Cardiac muscle cell (in vitro differentiated cells and primary cell): ENCODE measurements around the gene TMEM86B. TPM values are rescaled to one million over a fixed set of nuclear protein-coding genes. Genes with fewer than 3 reads are reported as not detected.

Experiments used
- DNase-seq, 2 donors: peaks; one replicate each; pipeline versions ENCODE4 v3.0.0 to v3.0.0-alpha.2; 2010 to 2017; ENCODE audit warnings: low read depth in 1 of 2, low spot score in 1 of 2
- H3K27ac ChIP-seq: fragments of 200-600 bp; sonication (generic); 2 replicates; pipeline ENCODE4 v1.5.1; 2016
- H3K27me3 ChIP-seq: fragments of 200-600 bp; sonication (generic); 2 replicates; pipeline ENCODE4 v1.6.0; 2016; ENCODE audit warnings: control low read depth
- H3K36me3 ChIP-seq: fragments of 200-600 bp; sonication (generic); 2 replicates; pipeline ENCODE4 v1.5.1; 2016; ENCODE audit warnings: control low read depth
- H3K4me1 ChIP-seq: fragments of 200-600 bp; sonication (generic); 2 replicates; pipeline ENCODE4 v1.8.1; 2017; ENCODE audit warnings: low read depth, mild to moderate bottlenecking, mixed run types
- H3K4me3 ChIP-seq: fragments of 200-600 bp; sonication (generic); 2 replicates; pipeline ENCODE4 v1.5.1; 2016; ENCODE audit warnings: mild to moderate bottlenecking
- H3K9me3 ChIP-seq: fragments of 200-600 bp; sonication (generic); 2 replicates; pipeline ENCODE4 v1.5.1; 2017; ENCODE audit warnings: low read depth, mild to moderate bottlenecking, control low read depth
- CTCF ChIP-seq: IDR thresholded peaks from 2 replicates; pipeline ENCODE4 v1.5.1; 2012; ENCODE audit warnings: low read depth, mild to moderate bottlenecking, low read length
- polyA plus RNA-seq: library from polyadenylated mRNA; unstranded; fragments of >200 nt; fragmentation: Nextera tagmentation; extraction: Ambion mirVana; gene quantifications from 2 replicates; pipeline ENCODE4 v1.2.1, GENCODE V29; 2016
- total RNA-seq: library from RNA; depleted of rRNA; stranded (reverse); fragments of >200 nt; gene quantifications from 2 replicates; pipeline ENCODE4 v1.2.3, GENCODE V29; 2016

Gene TMEM86B
- total and polyA plus RNA-seq, 2 experiments from 2014 or later, result 2.6 to 4.7 TPM

- H3K27ac ChIP-seq, result no peak overlapping the region
- DNase-seq, result no peak
- H3K4me1 ChIP-seq, result no peaks in the 10 kb centered on the region
- no peak overlapping the region for H3K4me3 ChIP-seq
- no peaks in the 10 kb centered on the region for H3K27me3 ChIP-seq
- no peak for TF ChIP-seq CTCF
- H3K9me3 ChIP-seq, result no peaks in the 10 kb centered on the region
- H3K36me3 ChIP-seq, result peaks cover 68% of the 10 kb centered on the region
These were observed 14.0 kb upstream of the TMEM86B start for GRCh38 chr19:55242517-55242916.

GRCh38 chr19:55241935-55242464 lies 13.4 kb upstream of the TMEM86B start:
- H3K36me3 ChIP-seq, result peaks cover 73% of the 10 kb centered on the region
- H3K4me3 ChIP-seq, result no peak overlapping the region
- no peak for TF ChIP-seq CTCF
- no peaks in the 10 kb centered on the region for H3K9me3 ChIP-seq
- DNase-seq, result no peak
- no peak overlapping the region for H3K27ac ChIP-seq
- H3K4me1 ChIP-seq, result no peaks in the 10 kb centered on the region
- no peaks in the 10 kb centered on the region for H3K27me3 ChIP-seq

GRCh38 chr19:55241143-55241934 lies 12.8 kb upstream of the TMEM86B start:
- no peak for DNase-seq
- Histone ChIP-seq H3K4me1 (no peaks in the 10 kb centered on the region), H3K36me3 (peaks cover 72% of the 10 kb centered on the region), H3K9me3 (no peaks in the 10 kb centered on the region), H3K27ac (no peak overlapping the region), H3K27me3 (no peaks in the 10 kb centered on the region), H3K4me3 (no peak overlapping the region)
- no peak for TF ChIP-seq CTCF

GRCh38 chr19:55240713-55241020 lies 12.1 kb upstream of the TMEM86B start:
- no peaks in the 10 kb centered on the region for H3K4me1 ChIP-seq
- no peak for TF ChIP-seq CTCF
- no peaks in the 10 kb centered on the region for H3K27me3 ChIP-seq
- H3K27ac ChIP-seq, result no peak overlapping the region
- no peaks in the 10 kb centered on the region for H3K9me3 ChIP-seq
- no peak overlapping the region for H3K4me3 ChIP-seq
- DNase-seq, result no peak
- peaks cover 68% of the 10 kb centered on the region for H3K36me3 ChIP-seq

GRCh38 chr19:55239004-55239403 lies 10.4 kb upstream of the TMEM86B start:
- no peak for DNase-seq
- H3K9me3 ChIP-seq, result no peaks in the 10 kb centered on the region
- H3K36me3 ChIP-seq, result peaks cover 57% of the 10 kb centered on the region
- no peaks in the 10 kb centered on the region for H3K27me3 ChIP-seq
- TF ChIP-seq CTCF, result no peak
- no peak overlapping the region for H3K4me3 ChIP-seq
- no peaks in the 10 kb centered on the region for H3K4me1 ChIP-seq
- no peak overlapping the region for H3K27ac ChIP-seq
